BLaER1 (cell line): ENCODE measurements around the gene GRIFIN.
A peak's percentile ranks its signal among the peaks of the same experiment; 100 is the strongest.

Source experiments
- H3K27ac ChIP-seq: shearing (Covaris generic); formaldehyde crosslinking; 2 replicates; pipeline ENCODE4 v1.8.1; 2022
- H3K27me3 ChIP-seq: shearing (Covaris generic); formaldehyde crosslinking; 2 replicates; pipeline ENCODE4 v1.8.1; 2022
- H3K36me3 ChIP-seq: shearing (Covaris generic); formaldehyde crosslinking; 2 replicates; pipeline ENCODE4 v1.8.1; 2022
- H3K4me1 ChIP-seq: shearing (Covaris generic); formaldehyde crosslinking; 2 replicates; pipeline ENCODE4 v1.8.1; 2022
- H3K4me2 ChIP-seq: shearing (Covaris generic); formaldehyde crosslinking; 2 replicates; pipeline ENCODE4 v1.8.1; 2022
- H3K4me3 ChIP-seq: shearing (Covaris generic); formaldehyde crosslinking; 2 replicates; pipeline ENCODE4 v1.8.1; 2022
- H3K9ac ChIP-seq: shearing (Covaris generic); formaldehyde crosslinking; 2 replicates; pipeline ENCODE4 v1.8.1; 2022
- H3K9me3 ChIP-seq: shearing (Covaris generic); formaldehyde crosslinking; 2 replicates; pipeline ENCODE4 v1.8.1; 2022
- H4K20me1 ChIP-seq: shearing (Covaris generic); formaldehyde crosslinking; 2 replicates; pipeline ENCODE4 v1.8.1; 2022
- Cebpa-rat ChIP-seq: shearing (Covaris generic); IDR thresholded peaks from 2 replicates; pipeline ENCODE4 v1.8.1; 2022

The GRIFIN gene

DNA sequence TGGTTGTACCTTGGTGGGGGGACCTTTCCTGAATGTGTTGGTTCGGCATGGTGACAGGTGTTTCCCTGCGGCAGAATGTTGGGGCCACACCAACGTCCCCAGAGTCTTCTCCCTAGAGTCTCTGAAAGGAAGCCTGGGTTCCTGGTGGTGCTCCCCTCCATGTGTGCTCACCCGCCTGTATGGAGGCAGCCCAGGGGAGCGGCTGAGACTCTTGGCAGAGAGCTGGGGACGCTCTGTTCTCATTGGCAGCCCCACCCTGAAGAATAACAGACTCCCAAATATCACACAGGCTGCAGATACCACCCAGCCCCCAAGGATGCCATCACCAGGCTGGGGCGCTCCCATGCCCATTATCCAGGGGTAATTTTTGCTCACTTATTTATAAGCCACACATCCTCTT lies 38.0 kb downstream of the GRIFIN start:
- peak overlapping the region; percentile 88 for H3K4me2 ChIP-seq

DNA sequence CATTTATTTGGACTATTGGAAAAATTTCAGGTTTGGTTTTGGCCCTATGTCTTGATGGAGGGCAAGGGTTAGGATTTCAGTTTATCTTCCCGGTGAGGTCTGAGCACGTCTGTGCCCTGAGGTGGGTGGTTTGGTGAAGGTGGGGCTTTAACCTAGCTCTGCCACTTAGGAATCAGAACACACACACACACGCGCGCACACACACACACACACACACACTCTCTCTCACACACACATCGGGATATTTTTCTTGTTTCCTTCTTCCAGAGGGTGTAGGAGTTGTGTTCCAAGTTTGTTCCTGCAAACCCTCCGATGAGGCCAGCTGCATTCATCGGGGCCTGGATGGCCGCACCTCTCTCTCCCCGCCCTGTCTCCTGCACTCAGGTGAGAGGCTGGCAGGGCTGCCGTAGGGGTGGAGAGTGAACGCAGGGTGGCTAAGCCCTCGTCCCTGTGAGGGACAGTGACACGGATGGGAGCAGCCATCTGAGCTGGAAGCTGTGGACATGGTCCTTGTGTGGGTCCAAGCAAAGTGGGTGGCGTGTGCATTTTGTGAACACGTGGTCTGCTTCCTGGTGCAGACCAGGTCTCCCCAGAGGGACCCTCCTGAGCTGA lies 38.6 kb downstream of the GRIFIN start:
- Histone ChIP-seq H3K9me3 (peaks cover 8% of the 10 kb centered on the region; the same call in 1 of the 2 replicates), H3K4me3 (peak overlapping the region; percentile 7; the same call in 1 of the 2 replicates), H3K36me3 (peaks cover 54% of the 10 kb centered on the region), H3K27me3 (no peaks in the 10 kb centered on the region), H3K27ac (peak overlapping the region; percentile 36), H3K4me2 (peak overlapping the region; percentile 88), H3K9ac (peak overlapping the region; percentile 32; the same call in 1 of the 2 replicates), H3K4me1 (peaks cover 53% of the 10 kb centered on the region), H4K20me1 (peaks cover 80% of the 10 kb centered on the region)
- TF ChIP-seq Cebpa-rat: no peak

More for the DNA sequence above, 38.0 kb downstream of the GRIFIN start:
- Histone ChIP-seq H3K9ac (peak overlapping the region; percentile 32; the same call in 1 of the 2 replicates), H3K4me3 (peak overlapping the region; percentile 7; the same call in 1 of the 2 replicates), H3K36me3 (peaks cover 52% of the 10 kb centered on the region), H3K27me3 (no peaks in the 10 kb centered on the region), H4K20me1 (peaks cover 74% of the 10 kb centered on the region), H3K4me1 (peaks cover 53% of the 10 kb centered on the region), H3K9me3 (peaks cover 3% of the 10 kb centered on the region; the same call in 1 of the 2 replicates), H3K27ac (peak overlapping the region; percentile 36)
- no peak for TF ChIP-seq Cebpa-rat

DNA sequence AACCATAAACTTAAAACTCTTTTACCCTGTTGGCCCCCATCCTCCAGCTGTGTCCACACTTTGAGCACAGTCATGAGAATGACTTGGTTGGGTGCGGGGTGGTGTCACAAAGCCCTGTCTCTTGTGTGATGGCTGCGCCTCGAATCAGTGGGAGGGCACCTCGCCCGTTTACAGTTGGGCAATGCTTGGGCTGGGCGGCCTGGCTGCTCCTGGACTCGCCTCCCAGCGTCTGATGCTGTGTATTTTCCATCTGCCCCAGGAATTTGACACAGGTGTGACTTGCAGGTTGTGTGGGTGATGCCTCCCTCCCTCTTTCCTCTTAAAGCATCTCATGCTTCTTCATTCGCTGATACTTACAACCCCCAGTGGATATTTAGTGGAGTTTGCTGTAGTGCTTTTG lies 39.1 kb downstream of the GRIFIN start:
- Histone ChIP-seq H3K4me2 (no peak overlapping the region), H4K20me1 (peaks cover 85% of the 10 kb centered on the region), H3K27me3 (no peaks in the 10 kb centered on the region), H3K4me3 (no peak overlapping the region), H3K27ac (no peak overlapping the region), H3K4me1 (peaks cover 53% of the 10 kb centered on the region), H3K36me3 (peaks cover 57% of the 10 kb centered on the region), H3K9me3 (peaks cover 12% of the 10 kb centered on the region; the same call in 1 of the 2 replicates), H3K9ac (no peak overlapping the region)
- no peak for TF ChIP-seq Cebpa-rat

DNA sequence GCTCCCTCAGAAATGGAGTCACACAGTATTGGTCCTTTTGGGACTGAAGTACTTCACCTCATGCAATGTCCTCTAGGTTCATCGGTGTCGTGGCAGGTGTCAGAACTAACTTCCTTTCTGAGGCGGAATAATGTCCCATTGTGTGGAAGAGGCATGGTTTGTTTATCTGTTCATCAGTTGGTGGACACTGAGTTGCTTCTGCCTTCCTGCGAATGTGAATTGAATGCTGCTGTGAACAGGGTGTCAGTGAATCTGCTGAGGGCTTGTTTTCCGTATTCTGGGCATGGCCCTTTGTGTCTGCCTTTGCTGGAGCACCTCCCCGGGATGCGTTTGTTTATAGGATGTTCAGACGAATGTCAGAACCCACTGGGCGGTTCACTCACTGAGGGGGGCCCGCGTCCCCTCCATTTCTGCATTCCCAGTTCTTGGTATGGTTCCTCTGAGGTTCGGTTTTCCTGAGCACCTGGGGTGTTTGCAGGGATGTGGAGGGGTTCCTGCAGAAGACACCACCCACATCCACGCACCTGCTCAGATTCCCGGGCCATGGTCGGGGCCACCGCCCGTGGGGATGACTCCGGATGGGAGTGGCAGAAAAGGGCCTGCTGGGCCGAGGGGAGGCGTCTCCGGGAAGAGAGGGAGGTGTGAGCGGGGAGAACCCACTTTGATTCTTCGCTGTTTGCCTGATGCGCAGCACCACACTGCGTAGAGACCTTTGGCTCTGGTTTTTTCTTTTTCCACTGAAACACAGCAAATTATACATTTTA lies 39.7 kb downstream of the GRIFIN start:
- no peak for TF ChIP-seq Cebpa-rat
- H3K36me3 ChIP-seq: peaks cover 63% of the 10 kb centered on the region
- peaks cover 86% of the 10 kb centered on the region for H4K20me1 ChIP-seq
- peaks cover 52% of the 10 kb centered on the region for H3K4me1 ChIP-seq
- H3K27ac ChIP-seq: no peak overlapping the region
- no peak overlapping the region for H3K9ac ChIP-seq
- no peaks in the 10 kb centered on the region for H3K27me3 ChIP-seq
- H3K9me3 ChIP-seq: peaks cover 12% of the 10 kb centered on the region; the same call in 1 of the 2 replicates
- H3K4me3 ChIP-seq: no peak overlapping the region
- H3K4me2 ChIP-seq: no peak overlapping the region

DNA sequence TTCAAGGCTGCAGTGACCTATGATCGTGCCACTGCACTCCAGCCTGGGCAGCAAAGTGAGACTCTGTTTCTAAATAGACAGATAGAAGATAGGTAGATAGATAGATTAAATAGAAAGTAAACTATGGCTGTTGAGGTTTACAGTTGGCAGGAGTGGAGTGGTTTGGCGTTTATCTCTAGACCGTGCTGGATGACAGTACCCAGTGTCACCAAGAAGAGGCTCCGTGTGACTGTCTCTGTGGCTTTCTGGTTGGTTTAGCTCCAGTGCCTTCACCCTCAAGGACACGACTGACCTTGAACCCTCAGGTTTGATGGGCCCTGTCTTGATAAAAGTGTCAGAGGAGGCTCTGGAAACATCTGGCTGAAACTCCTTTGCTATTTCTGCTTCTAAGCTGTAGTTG lies 41.1 kb downstream of the GRIFIN start:
- Histone ChIP-seq H3K4me3 (no peak overlapping the region), H3K27me3 (no peaks in the 10 kb centered on the region), H3K9ac (no peak overlapping the region), H4K20me1 (peaks cover 79% of the 10 kb centered on the region), H3K9me3 (peaks cover 25% of the 10 kb centered on the region), H3K4me2 (no peak overlapping the region), H3K36me3 (peaks cover 74% of the 10 kb centered on the region), H3K27ac (no peak overlapping the region), H3K4me1 (peaks cover 38% of the 10 kb centered on the region)
- TF ChIP-seq Cebpa-rat: no peak

DNA sequence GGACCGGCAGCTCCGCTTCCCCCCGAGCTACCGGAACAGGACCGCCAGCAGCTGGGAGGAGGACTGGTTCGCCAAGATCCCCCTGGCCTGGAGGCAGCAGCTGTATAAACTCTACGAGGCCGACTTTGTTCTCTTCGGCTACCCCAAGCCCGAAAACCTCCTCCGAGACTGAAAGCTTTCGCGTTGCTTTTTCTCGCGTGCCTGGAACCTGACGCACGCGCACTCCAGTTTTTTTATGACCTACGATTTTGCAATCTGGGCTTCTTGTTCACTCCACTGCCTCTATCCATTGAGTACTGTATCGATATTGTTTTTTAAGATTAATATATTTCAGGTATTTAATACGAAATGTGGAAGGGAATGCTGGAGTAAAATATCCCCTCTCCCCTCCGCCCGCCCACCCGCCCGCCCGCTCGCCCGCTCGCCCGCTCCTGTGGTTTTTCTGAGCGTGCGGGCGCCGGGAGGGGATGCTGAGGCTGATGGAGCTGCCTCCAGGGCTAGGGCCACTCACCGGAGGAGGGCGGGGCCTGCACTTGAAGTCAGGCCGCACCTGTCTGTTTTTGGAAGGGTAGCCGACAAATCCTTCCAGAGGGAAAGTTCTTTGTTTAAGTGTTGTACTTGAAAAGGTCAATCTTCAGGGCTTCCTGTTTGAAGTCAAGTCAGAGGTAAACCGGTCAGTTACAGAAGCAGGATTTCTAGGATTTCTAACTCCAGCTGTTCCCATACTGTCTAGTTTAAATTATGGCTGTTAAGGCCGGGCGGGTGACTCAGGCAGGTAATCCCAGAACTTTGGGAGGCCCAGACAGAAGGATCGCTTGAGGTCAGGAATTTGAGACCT lies 42.3 kb downstream of the GRIFIN start:
- H3K4me2 ChIP-seq: no peak overlapping the region
- no peak overlapping the region for H3K9ac ChIP-seq
- H3K36me3 ChIP-seq: peaks cover 79% of the 10 kb centered on the region
- H3K27ac ChIP-seq: no peak overlapping the region
- no peak for TF ChIP-seq Cebpa-rat
- no peaks in the 10 kb centered on the region for H3K27me3 ChIP-seq
- no peak overlapping the region for H3K4me3 ChIP-seq
- H3K4me1 ChIP-seq: peaks cover 28% of the 10 kb centered on the region
- H4K20me1 ChIP-seq: peaks cover 77% of the 10 kb centered on the region
- H3K9me3 ChIP-seq: peaks cover 36% of the 10 kb centered on the region

DNA sequence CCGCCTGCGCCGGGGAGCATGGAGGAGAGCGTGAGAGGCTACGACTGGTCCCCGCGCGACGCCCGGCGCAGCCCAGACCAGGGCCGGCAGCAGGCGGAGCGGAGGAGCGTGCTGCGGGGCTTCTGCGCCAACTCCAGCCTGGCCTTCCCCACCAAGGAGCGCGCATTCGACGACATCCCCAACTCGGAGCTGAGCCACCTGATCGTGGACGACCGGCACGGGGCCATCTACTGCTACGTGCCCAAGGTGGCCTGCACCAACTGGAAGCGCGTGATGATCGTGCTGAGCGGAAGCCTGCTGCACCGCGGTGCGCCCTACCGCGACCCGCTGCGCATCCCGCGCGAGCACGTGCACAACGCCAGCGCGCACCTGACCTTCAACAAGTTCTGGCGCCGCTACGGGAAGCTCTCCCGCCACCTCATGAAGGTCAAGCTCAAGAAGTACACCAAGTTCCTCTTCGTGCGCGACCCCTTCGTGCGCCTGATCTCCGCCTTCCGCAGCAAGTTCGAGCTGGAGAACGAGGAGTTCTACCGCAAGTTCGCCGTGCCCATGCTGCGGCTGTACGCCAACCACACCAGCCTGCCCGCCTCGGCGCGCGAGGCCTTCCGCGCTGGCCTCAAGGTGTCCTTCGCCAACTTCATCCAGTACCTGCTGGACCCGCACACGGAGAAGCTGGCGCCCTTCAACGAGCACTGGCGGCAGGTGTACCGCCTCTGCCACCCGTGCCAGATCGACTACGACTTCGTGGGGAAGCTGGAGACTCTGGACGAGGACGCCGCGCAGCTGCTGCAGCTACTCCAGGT lies 43.1 kb downstream of the GRIFIN start:
- H3K4me1 ChIP-seq: peaks cover 19% of the 10 kb centered on the region
- no peak for TF ChIP-seq Cebpa-rat
- peaks cover 71% of the 10 kb centered on the region for H4K20me1 ChIP-seq
- no peak overlapping the region for H3K4me3 ChIP-seq
- H3K9ac ChIP-seq: no peak overlapping the region
- H3K27me3 ChIP-seq: no peaks in the 10 kb centered on the region
- peaks cover 42% of the 10 kb centered on the region for H3K9me3 ChIP-seq
- no peak overlapping the region for H3K27ac ChIP-seq
- peaks cover 84% of the 10 kb centered on the region for H3K36me3 ChIP-seq
- H3K4me2 ChIP-seq: no peak overlapping the region

DNA sequence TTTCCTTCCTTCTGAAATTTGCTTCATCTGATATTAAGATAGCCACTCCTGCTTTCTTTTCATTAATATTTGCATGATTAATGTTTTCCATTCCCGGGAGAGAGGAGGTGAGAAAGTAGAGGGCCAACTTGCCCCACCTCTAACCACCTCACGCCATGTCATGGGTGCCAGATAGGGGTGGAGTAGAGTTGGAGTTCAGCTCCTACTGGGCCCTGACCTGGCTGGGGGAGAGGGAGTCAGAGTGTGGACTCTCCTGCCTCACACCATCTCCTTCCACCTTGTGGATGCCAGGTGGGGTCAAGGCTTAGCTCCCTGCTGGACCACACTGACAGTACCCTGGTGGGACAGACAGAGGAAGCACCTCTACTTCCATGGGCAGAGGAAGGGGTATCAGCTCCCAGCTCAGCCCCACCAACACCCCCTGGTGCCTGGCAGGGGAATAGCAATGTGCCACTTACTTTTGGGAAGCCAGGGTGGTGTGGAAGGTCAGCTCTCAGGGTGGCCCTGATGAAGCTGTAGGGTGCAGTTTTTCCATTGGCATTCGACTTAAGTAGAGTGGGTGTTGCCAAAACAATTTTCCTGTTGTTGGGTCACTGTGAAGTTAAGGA lies 44.8 kb downstream of the GRIFIN start:
- Histone ChIP-seq H4K20me1 (peaks cover 68% of the 10 kb centered on the region), H3K9me3 (peaks cover 49% of the 10 kb centered on the region), H3K27ac (no peak overlapping the region), H3K36me3 (peaks cover 84% of the 10 kb centered on the region), H3K27me3 (no peaks in the 10 kb centered on the region), H3K9ac (no peak overlapping the region), H3K4me3 (no peak overlapping the region), H3K4me2 (no peak overlapping the region), H3K4me1 (peaks cover 9% of the 10 kb centered on the region)
- no peak for TF ChIP-seq Cebpa-rat

DNA sequence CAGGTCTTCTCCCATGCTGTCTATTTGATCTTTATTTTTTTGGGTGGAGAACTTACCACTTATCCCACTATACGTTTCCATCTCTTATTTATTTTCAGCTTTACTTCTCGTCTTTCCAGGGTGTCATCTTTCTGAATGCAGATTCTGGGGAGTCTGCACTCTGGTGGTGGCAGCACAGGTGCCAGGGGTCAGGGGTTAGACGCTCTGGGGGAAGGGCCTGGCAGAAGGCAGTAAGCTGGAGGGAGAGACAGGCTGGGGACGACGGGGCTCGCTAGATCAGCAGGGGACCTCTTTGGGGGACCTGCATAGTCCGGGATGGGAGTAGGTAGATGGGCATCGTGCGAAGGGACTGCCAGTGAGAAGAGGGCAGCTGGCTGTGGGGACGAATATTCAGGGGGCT lies 50.4 kb downstream of the GRIFIN start:
- Histone ChIP-seq H3K4me3 (no peak overlapping the region), H4K20me1 (peaks cover 77% of the 10 kb centered on the region), H3K9me3 (peaks cover 30% of the 10 kb centered on the region), H3K9ac (no peak overlapping the region), H3K4me2 (no peak overlapping the region), H3K27ac (no peak overlapping the region), H3K4me1 (peaks cover 16% of the 10 kb centered on the region), H3K36me3 (peaks cover 70% of the 10 kb centered on the region), H3K27me3 (no peaks in the 10 kb centered on the region)
- TF ChIP-seq Cebpa-rat: no peak
